ENCODE measurements around the gene RCN1. TPM values are rescaled to one million over a fixed set of nuclear protein-coding genes. Genes with fewer than 3 reads are reported as not detected.

RCN1 gene
- total RNA-seq, 2 experiments from 2014 or later, result 0.74 TPM; not detected in 1

DNA sequence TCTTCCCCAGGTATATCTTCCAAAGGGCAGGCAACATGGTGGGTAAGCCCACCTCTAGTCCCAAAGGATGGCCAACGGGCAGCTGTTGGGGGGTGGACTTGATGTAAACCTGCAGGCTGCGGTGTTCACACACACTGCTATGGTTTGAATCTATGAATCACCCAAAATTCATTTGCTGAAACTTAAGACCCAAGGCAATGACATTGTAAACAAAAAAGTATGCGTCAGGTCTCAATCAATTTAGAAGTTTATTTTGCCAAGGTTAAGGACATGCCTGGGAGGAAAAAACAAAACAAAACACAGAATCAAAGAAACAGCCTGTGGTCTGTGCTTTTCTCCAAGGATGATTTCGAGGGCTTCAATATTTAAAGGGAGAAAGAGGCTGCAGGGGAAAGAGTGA lies 18.3 kb downstream of the RCN1 start:
- POLR2A ChIA-PET, result no interaction called here
- Histone ChIP-seq H3K9me3 (ENCODE audit: low read length) (no peaks in the 10 kb centered on the region), H3K9me2 (ENCODE audit: insufficient read depth, low read length) (no peaks in the 10 kb centered on the region), H3K79me2 (ENCODE audit: insufficient read depth, low read depth, low read length) (no peaks in the 10 kb centered on the region), H3K4me2 (ENCODE audit: low read length) (no peak overlapping the region), H3K27ac (ENCODE audit: low read depth, low read length, poor library complexity, severe bottlenecking) (no peak overlapping the region), H3K4me1 (ENCODE audit: insufficient read depth, low read length, poor library complexity, severe bottlenecking) (peaks cover 4% of the 10 kb centered on the region), H3K4me3 (ENCODE audit: low read depth, low read length, poor library complexity, severe bottlenecking) (no peak overlapping the region), H2AFZ (ENCODE audit: low read length) (no peak overlapping the region), H4K20me1 (ENCODE audit: insufficient read depth, low read length) (no peaks in the 10 kb centered on the region), H3K36me3 (ENCODE audit: insufficient read depth, low read length) (no peaks in the 10 kb centered on the region)
- DNase-seq (ENCODE audit: low spot score), result no peak
- CTCF ChIA-PET (ENCODE audit: unreplicated experiment), result no interaction called here
- TF ChIP-seq, protein P1, sequence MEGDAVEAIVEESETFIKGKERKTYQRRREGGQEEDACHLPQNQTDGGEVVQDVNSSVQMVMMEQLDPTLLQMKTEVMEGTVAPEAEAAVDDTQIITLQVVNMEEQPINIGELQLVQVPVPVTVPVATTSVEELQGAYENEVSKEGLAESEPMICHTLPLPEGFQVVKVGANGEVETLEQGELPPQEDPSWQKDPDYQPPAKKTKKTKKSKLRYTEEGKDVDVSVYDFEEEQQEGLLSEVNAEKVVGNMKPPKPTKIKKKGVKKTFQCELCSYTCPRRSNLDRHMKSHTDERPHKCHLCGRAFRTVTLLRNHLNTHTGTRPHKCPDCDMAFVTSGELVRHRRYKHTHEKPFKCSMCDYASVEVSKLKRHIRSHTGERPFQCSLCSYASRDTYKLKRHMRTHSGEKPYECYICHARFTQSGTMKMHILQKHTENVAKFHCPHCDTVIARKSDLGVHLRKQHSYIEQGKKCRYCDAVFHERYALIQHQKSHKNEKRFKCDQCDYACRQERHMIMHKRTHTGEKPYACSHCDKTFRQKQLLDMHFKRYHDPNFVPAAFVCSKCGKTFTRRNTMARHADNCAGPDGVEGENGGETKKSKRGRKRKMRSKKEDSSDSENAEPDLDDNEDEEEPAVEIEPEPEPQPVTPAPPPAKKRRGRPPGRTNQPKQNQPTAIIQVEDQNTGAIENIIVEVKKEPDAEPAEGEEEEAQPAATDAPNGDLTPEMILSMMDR (conservative IDR thresholded peaks at IDR 0.05; ENCODE audit: low read length), result no peak
- no peak for TF ChIP-seq EZH2phosphoT487 (IDR thresholded peaks at IDR 0.05; ENCODE audit: borderline replicate concordance, low read depth, low read length)
- no TSS peak for BruUV-seq (replicated peaks)
- intact Hi-C loops (cut with micrococcal nuclease; ENCODE audit: unreplicated experiment), result no loop called here

DNA sequence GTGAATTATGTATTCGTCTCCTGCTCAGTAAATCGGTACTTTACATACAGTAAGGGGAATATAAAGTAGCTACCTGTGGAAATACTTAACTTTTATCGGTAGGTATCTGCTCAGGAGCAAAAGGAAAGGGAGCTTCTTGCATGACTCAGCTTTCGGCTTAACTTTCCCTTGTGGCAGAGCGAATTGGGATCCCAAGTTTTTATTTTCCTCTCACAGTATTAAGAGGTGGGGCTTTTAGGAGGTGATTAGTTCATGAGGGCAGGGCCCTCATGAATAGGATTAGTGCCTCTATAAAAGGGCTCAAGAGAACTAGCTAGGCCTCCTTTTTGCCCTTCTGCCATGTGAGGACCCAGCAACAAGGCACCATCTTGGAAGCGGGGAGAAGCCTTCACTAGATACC lies 18.7 kb downstream of the RCN1 start:
- no peak overlapping the region for H3K4me3 ChIP-seq (ENCODE audit: low read depth, low read length, poor library complexity, severe bottlenecking)
- DNase-seq (ENCODE audit: low spot score), result no peak
- no peaks in the 10 kb centered on the region for H3K36me3 ChIP-seq (ENCODE audit: insufficient read depth, low read length)
- ChIA-PET CTCF (ENCODE audit: unreplicated experiment) (no interaction called here), POLR2A (no interaction called here)
- TF ChIP-seq, protein P1 (conservative IDR thresholded peaks at IDR 0.05; ENCODE audit: low read length), result no peak
- TF ChIP-seq EZH2phosphoT487 (IDR thresholded peaks at IDR 0.05; ENCODE audit: borderline replicate concordance, low read depth, low read length), result no peak
- H3K79me2 ChIP-seq (ENCODE audit: insufficient read depth, low read depth, low read length), result no peaks in the 10 kb centered on the region
- H4K20me1 ChIP-seq (ENCODE audit: insufficient read depth, low read length), result no peaks in the 10 kb centered on the region
- H3K4me1 ChIP-seq (ENCODE audit: insufficient read depth, low read length, poor library complexity, severe bottlenecking), result peaks cover 4% of the 10 kb centered on the region
- H2AFZ ChIP-seq (ENCODE audit: low read length), result no peak overlapping the region
- H3K9me3 ChIP-seq (ENCODE audit: low read length), result no peaks in the 10 kb centered on the region
- no peak overlapping the region for H3K4me2 ChIP-seq (ENCODE audit: low read length)
- no TSS peak for BruUV-seq (replicated peaks)
- intact Hi-C loops (cut with micrococcal nuclease; ENCODE audit: unreplicated experiment), result no loop called here
- no peak overlapping the region for H3K27ac ChIP-seq (ENCODE audit: low read depth, low read length, poor library complexity, severe bottlenecking)
- H3K9me2 ChIP-seq (ENCODE audit: insufficient read depth, low read length), result no peaks in the 10 kb centered on the region

DNA sequence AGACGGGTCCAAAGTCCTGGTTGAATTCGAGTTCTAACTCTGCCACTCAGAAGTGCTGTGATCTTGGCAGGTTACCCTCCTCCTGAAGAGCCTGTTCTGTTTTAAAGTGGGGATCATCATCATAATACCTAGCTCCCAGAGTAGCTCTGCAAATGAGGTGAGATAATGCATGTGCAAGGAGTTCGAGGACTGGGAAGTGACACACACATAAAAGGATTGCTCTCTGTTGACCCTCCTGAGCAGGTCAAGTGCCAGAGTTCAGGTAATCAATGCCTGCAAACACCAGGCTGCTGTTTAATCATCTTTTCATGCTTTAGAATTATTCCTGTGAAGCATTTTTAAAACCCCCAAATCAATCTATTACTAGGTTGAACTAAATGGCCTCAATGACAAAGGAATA lies 19.9 kb downstream of the RCN1 start:
- Histone ChIP-seq H3K9me2 (ENCODE audit: insufficient read depth, low read length) (no peaks in the 10 kb centered on the region), H4K20me1 (ENCODE audit: insufficient read depth, low read length) (no peaks in the 10 kb centered on the region), H3K4me2 (ENCODE audit: low read length) (no peak overlapping the region), H3K27ac (ENCODE audit: low read depth, low read length, poor library complexity, severe bottlenecking) (no peak overlapping the region), H3K9me3 (ENCODE audit: low read length) (no peaks in the 10 kb centered on the region), H3K79me2 (ENCODE audit: insufficient read depth, low read depth, low read length) (no peaks in the 10 kb centered on the region), H3K4me3 (ENCODE audit: low read depth, low read length, poor library complexity, severe bottlenecking) (no peak overlapping the region), H3K4me1 (ENCODE audit: insufficient read depth, low read length, poor library complexity, severe bottlenecking) (peaks cover 2% of the 10 kb centered on the region), H2AFZ (ENCODE audit: low read length) (no peak overlapping the region), H3K36me3 (ENCODE audit: insufficient read depth, low read length) (no peaks in the 10 kb centered on the region)
- TF ChIP-seq, protein P1 (conservative IDR thresholded peaks at IDR 0.05; ENCODE audit: low read length), result no peak
- TF ChIP-seq EZH2phosphoT487 (IDR thresholded peaks at IDR 0.05; ENCODE audit: borderline replicate concordance, low read depth, low read length), result no peak
- ChIA-PET CTCF (ENCODE audit: unreplicated experiment) (no interaction called here), POLR2A (interaction anchor here (0.7 kb wide), 1 partner anchor 57 kb away, joined by 3 read pairs; no protein-coding TSS in a partner anchor)
- BruUV-seq (replicated peaks), result no TSS peak
- intact Hi-C loops (cut with micrococcal nuclease; ENCODE audit: unreplicated experiment), result no loop called here
- DNase-seq (ENCODE audit: low spot score), result no peak

All from OCI-LY7 (cell line).